ENCODE data around the gene HYLS1.
"Not testable (repeated sequence)": the region's sequence is repeated elsewhere in the genome, so short reads cannot be mapped to it uniquely, and the experiment has no call there.

HYLS1 gene, protein sequence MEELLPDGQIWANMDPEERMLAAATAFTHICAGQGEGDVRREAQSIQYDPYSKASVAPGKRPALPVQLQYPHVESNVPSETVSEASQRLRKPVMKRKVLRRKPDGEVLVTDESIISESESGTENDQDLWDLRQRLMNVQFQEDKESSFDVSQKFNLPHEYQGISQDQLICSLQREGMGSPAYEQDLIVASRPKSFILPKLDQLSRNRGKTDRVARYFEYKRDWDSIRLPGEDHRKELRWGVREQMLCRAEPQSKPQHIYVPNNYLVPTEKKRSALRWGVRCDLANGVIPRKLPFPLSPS

GRCh38 chr11:125887373-125888324 is at the start of gene HYLS1:
Gene HYLS1, plus strand, starts transcription at chr11:125887668. Its CDS starts 11,701 bp downstream, at chr11:125899369.
- DNase-seq (ENCODE audit: low read depth in 3 of 3) = peak; percentile 90 to 94 (median 94)

DNA sequence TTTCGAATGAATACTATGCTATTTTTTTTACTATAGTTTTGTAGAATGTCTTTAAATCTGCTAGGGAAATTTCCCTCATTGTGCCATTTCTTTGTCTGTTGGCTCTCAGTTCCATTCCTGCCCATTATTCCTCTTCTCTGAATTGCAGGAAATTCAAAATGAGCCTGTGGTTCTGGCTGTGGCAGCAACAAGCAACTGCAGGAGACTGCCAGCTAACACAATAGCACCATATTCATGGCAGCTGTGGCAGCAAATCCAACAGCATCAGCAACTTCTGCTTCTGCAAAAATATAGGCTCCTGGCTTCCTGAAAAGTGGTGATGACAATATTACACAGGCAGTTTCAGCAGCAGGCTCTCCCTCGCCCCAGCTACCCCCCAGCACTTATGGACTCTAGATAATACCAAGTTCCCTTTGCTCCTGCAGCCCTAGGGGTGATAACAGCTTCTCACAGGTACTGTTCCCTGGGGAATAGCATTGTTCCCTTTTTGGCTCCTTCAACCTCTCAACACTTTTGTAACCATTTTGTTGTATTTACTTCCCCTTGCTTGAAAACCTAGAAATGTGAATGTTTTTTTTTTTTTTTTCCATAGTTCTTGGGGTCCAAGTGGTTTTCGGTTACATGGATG is 45.0 kb upstream of the HYLS1 start:
- DNase-seq (ENCODE audit: low read depth in 3 of 3) = no peak

- DNase-seq (ENCODE audit: low read depth in 3 of 3) = no peak
Measured at GRCh38 chr11:125846188-125846587, 41.3 kb upstream of the HYLS1 start.

DNA sequence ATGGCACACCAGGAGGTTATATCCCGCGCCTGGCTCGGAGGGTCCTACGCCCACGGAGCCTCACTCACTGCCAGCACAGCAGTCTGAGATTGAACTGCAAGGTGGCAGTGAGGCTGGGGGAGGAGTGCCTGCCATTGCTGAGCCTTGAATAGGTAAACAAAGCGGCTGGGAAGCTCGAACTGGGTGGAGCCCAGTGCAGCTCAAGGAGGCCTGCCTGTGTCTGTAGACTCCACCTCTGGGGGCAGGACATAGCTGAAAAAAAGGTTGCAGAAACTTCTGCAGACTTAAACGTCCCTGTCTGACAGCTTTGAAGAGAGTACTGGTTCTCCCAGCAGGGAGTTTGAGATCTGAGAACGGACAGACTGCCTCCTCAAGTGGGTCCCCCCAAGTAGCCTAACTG is 29.8 kb upstream of the HYLS1 start:
- not testable (repeated sequence) for DNase-seq (ENCODE audit: low read depth in 3 of 3)

DNA sequence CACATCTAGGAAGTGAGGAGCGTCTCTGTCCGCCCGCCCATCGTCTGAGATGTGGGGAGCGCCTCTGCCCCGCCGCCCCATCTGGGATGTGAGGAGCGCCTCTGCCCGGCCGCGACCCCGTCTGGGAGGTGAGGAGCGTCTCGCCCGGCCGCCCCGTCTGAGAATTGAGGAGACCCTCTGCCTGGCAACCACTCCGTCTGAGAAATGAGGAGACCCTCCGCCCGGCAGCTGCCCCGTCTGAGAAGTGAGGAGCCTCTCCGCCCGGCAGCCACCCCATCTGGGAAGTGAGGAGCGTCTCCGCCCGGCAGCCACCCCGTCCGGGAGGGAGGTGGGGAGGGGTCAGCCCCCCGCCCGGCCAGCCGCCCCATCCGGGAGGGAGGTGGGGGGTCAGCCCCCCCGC is 24.7 kb upstream of the HYLS1 start:
- DNase-seq (ENCODE audit: low read depth in 3 of 3) = not testable (repeated sequence)

- DNase-seq (ENCODE audit: low read depth in 3 of 3) = not testable (repeated sequence)
Measured at GRCh38 chr11:125865354-125865753, 22.1 kb upstream of the HYLS1 start.

- no peak for DNase-seq (ENCODE audit: low read depth in 3 of 3)
Measured at GRCh38 chr11:125869521-125869920, 17.9 kb upstream of the HYLS1 start.

DNA sequence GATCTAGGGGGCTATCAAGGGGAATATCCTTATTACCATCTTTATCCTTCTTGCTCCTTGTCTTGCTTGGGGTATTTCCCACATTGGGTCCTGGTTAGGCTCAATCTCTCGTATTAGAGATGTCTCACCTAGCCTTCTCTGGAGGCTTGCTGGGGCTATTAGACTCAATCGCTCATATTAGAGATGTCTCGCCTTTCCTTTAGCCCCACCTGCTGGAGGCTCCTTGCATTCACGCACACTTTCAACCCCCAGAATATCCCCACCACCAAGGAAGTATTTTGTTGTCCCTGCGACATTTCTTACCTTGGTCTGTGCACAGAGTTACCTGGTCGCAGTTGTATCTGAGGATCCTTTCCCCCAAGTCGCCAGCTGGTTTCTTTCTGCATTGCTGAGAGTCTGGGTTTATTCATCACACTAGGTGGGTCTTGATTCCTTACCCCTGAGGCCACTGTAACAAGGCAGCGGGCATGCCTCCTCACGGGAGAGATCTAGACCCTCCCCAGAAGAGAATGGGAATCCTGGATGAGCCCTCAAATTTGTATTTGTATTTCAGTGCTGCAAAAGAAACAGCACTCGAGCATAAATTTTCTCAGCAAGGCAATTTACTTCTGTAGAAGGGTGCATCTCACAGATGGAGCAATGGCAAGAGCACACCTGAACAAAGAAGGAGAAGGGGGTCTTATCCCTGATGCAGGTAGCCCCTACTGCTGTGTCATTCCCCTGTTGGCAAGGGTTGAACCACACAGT is 15.9 kb upstream of the HYLS1 start:
- peak in 1 of 3 donors; percentile 27 for DNase-seq (ENCODE audit: low read depth in 3 of 3)

- no peak for DNase-seq (ENCODE audit: low read depth in 3 of 3)
Measured at GRCh38 chr11:125872138-125872491, 15.4 kb upstream of the HYLS1 start.

GRCh38 chr11:125873881-125874555 is 13.4 kb upstream of the HYLS1 start:
- DNase-seq (ENCODE audit: low read depth in 3 of 3) = no peak

DNA sequence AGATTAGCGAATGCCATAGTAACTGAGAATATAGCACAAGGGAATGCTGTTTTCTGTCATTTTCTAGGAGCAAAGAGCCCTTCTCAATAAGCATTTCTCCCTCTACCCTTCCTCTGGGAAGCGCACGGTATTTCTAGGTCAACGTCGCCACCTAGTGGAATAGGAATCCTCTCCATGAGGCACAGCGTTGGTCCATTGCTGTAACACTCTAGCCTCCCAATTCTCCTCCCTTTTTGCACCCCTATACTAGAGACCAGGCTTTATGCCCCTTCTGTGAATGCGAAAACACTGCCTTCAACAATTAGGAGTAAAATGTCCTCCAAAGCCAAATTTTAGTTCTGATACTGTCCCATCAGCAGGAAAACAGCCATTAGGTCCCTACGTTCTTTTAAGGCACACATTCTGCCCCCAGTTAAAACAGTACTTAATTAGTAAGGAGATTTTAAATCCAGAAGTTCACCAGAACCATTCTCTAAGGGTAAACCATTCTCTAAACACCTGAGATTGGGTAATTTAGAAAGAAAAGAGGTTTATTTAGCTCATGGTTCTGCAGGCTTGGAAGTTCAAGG is 12.8 kb upstream of the HYLS1 start:
- peak in 2 of 3 donors; percentile 24 to 39 for DNase-seq (ENCODE audit: low read depth in 3 of 3)

DNA sequence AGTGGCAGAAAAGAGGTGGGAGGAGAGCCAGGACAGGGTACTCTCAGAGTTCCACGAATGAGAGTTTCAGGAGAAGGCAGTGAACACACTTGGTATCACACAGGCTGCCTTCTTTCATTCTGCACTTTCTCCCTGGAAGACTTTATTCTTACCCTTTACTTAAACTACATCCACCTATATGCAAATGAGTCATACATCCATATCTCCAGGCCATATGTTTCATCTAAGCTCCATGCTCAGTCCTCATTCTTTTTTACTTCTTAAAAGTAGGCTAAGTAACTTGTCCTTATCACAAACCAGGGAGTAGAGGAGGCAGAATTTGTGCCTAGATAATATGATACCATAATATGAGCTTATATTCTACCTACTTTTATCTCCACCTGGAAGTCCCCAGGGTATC is 6.2 kb upstream of the HYLS1 start:
- DNase-seq (ENCODE audit: low read depth in 3 of 3) = no peak

GRCh38 chr11:125883375-125883774 is 4.1 kb upstream of the HYLS1 start:
- no peak for DNase-seq (ENCODE audit: low read depth in 3 of 3)

- DNase-seq (ENCODE audit: low read depth in 3 of 3) = peak in 1 of 3 donors; percentile 27
Measured at GRCh38 chr11:125886997-125887372, 483 bp upstream of the HYLS1 start.

- no peak for DNase-seq (ENCODE audit: low read depth in 3 of 3)
Measured at GRCh38 chr11:125890447-125891100, 3.1 kb downstream of the HYLS1 start.

- no peak for DNase-seq (ENCODE audit: low read depth in 3 of 3)
Measured at GRCh38 chr11:125892071-125892470, 4.6 kb downstream of the HYLS1 start.

GRCh38 chr11:125892994-125893393 is 5.5 kb downstream of the HYLS1 start:
- DNase-seq (ENCODE audit: low read depth in 3 of 3) = no peak

- no peak for DNase-seq (ENCODE audit: low read depth in 3 of 3)
Measured at GRCh38 chr11:125901872-125902271, 14.4 kb downstream of the HYLS1 start.

GRCh38 chr11:125902277-125902926 is 14.9 kb downstream of the HYLS1 start:
- no peak for DNase-seq (ENCODE audit: low read depth in 3 of 3)

Measured in stimulated activated CD4-positive, alpha-beta T cell treated with anti-CD3 and anti-CD28 coated beads, TNF-alpha, amount 100 ng/mL, for 48 hours (primary cell).